Measurements from ENCODE around the gene SLC7A10.

- no peak for TF ChIP-seq CTCF (IDR thresholded peaks at IDR 0.05)
- no peak for TF ChIP-seq POLR2A (IDR thresholded peaks at IDR 0.05)
Measured at GRCh38 chr19:33203529-33203928, 22.1 kb downstream of the SLC7A10 start.
